Pons (tissue), 1 donor: ENCODE results near the gene THAP3.
"Not testable (repeated sequence)": the region's sequence is repeated elsewhere in the genome, so short reads cannot be mapped to it uniquely, and the experiment has no call there.

ENCODE experiments used
- DNase-seq: peaks from one replicate; pipeline ENCODE4 v3.0.0-alpha.2; 2016; ENCODE audit warnings: low spot score

The THAP3 gene

GRCh38 chr1:6635161-6635909 lies 10.7 kb downstream of the THAP3 start:
- DNase-seq: no peak

- no peak for DNase-seq
These were observed 11.5 kb downstream of the THAP3 start for GRCh38 chr1:6635910-6636760.

- not testable (repeated sequence) for DNase-seq
These were observed 12.1 kb downstream of the THAP3 start for GRCh38 chr1:6636778-6637177.

GRCh38 chr1:6637770-6638169 lies 13.1 kb downstream of the THAP3 start:
- no peak for DNase-seq

GRCh38 chr1:6638226-6638625 lies 13.6 kb downstream of the THAP3 start:
- DNase-seq: no peak

GRCh38 chr1:6640867-6641266 lies 16.2 kb downstream of the THAP3 start:
- not testable (repeated sequence) for DNase-seq

GRCh38 chr1:6645018-6645417 lies 20.4 kb downstream of the THAP3 start:
- no peak for DNase-seq

- peak; percentile 37 for DNase-seq
These were observed 22.0 kb downstream of the THAP3 start for GRCh38 chr1:6646499-6647148.

GRCh38 chr1:6648556-6648955 lies 23.9 kb downstream of the THAP3 start:
- no peak for DNase-seq

GRCh38 chr1:6651909-6652308 lies 27.2 kb downstream of the THAP3 start:
- DNase-seq: no peak

GRCh38 chr1:6652986-6653385 lies 28.3 kb downstream of the THAP3 start:
- DNase-seq: no peak

GRCh38 chr1:6653436-6654290 lies 29.0 kb downstream of the THAP3 start:
- no peak for DNase-seq

GRCh38 chr1:6657138-6657537 lies 32.5 kb downstream of the THAP3 start:
- no peak for DNase-seq

- DNase-seq: no peak
These were observed 33.8 kb downstream of the THAP3 start for GRCh38 chr1:6658359-6659060.

GRCh38 chr1:6660415-6661049 lies 35.9 kb downstream of the THAP3 start:
- no peak for DNase-seq

GRCh38 chr1:6662468-6662867 lies 37.8 kb downstream of the THAP3 start:
- DNase-seq: not testable (repeated sequence)

- no peak for DNase-seq
These were observed 42.0 kb downstream of the THAP3 start for GRCh38 chr1:6666696-6667095.

GRCh38 chr1:6667139-6667538 lies 42.5 kb downstream of the THAP3 start:
- DNase-seq: no peak

GRCh38 chr1:6668503-6668902 lies 43.8 kb downstream of the THAP3 start:
- DNase-seq: no peak

GRCh38 chr1:6672558-6672957 lies 47.9 kb downstream of the THAP3 start:
- DNase-seq: no peak
